HL-60 (cell line): ENCODE data around the gene HEYL.

Source experiments
- DNase-seq, 2 experiments: peaks; one replicate each; pipeline ENCODE4 v3.0.0-alpha.2; 2010 to 2020; ENCODE audit warnings: low read depth in 1 of 2, low spot score in 1 of 2
- H3K27ac ChIP-seq: fragments of 250-450 bp; sonication (Bioruptor Pico); replicated peaks from 2 replicates; pipeline ENCODE4 v1.5.1; 2020; ENCODE audit warnings: mild to moderate bottlenecking, moderate library complexity
- H3K27me3 ChIP-seq: fragments of 250-450 bp; sonication (Bioruptor Pico); 2 replicates; pipeline ENCODE4 v1.5.1; 2021; ENCODE audit warnings: mild to moderate bottlenecking, moderate library complexity; ENCODE audit not compliant: insufficient read depth, poor library complexity, severe bottlenecking
- H3K4me3 ChIP-seq: replicated peaks from 2 replicates; pipeline ENCODE4 v1.5.1; 2011; ENCODE audit warnings: mild to moderate bottlenecking, control low read depth, low read length; ENCODE audit not compliant: insufficient read depth
- CTCF ChIP-seq: IDR thresholded peaks from one replicate; pipeline ENCODE4 v1.5.1; 2011; ENCODE audit warnings: low read length, control low read depth, inconsistent platforms; ENCODE audit not compliant: insufficient read depth
- GABPA ChIP-seq: IDR thresholded peaks from 2 replicates; pipeline ENCODE4 v1.6.1; 2012; ENCODE audit warnings: low read depth
- POLR2AphosphoS5 ChIP-seq: IDR thresholded peaks from 2 replicates; pipeline ENCODE4 v1.6.1; 2012; ENCODE audit warnings: low read depth
- REST ChIP-seq: IDR thresholded peaks from 2 replicates; pipeline ENCODE4 v1.6.1; 2012; ENCODE audit warnings: low read depth; ENCODE audit not compliant: insufficient replicate concordance
- SPI1 ChIP-seq: IDR thresholded peaks from 2 replicates; pipeline ENCODE4 v1.6.1; 2012; ENCODE audit warnings: low read depth, mild to moderate bottlenecking, borderline replicate concordance

The HEYL gene

GRCh38 chr1:39677645-39678044, 38.2 kb upstream of the HEYL start:
- no peak overlapping the region for H3K27ac ChIP-seq
- H3K4me3 ChIP-seq: no peak overlapping the region
- H3K27me3 ChIP-seq: peaks cover 38% of the 10 kb centered on the region
- TF ChIP-seq CTCF: no peak
- no peak for TF ChIP-seq SPI1
- no peak for TF ChIP-seq REST
- no peak for DNase-seq

GRCh38 chr1:39676948-39677548, 37.6 kb upstream of the HEYL start:
- H3K27ac ChIP-seq: no peak overlapping the region
- peaks cover 39% of the 10 kb centered on the region for H3K27me3 ChIP-seq
- no peak for DNase-seq
- TF ChIP-seq CTCF: no peak
- TF ChIP-seq REST: no peak
- TF ChIP-seq POLR2AphosphoS5: no peak
- TF ChIP-seq GABPA: no peak
- TF ChIP-seq SPI1: no peak
- H3K4me3 ChIP-seq: no peak overlapping the region

- Histone ChIP-seq H3K27me3 (peaks cover 47% of the 10 kb centered on the region), H3K4me3 (no peak overlapping the region), H3K27ac (no peak overlapping the region)
- no peak for DNase-seq
- TF ChIP-seq CTCF (no peak), SPI1 (no peak), GABPA (no peak), REST (no peak), POLR2AphosphoS5 (no peak)
These were observed 35.8 kb upstream of the HEYL start for GRCh38 chr1:39675220-39675619.
